WERI-Rb-1 (cell line): ENCODE results near the gene KLF13.

ENCODE experiments used
- DNase-seq: peaks from one replicate; pipeline ENCODE4 v3.0.0-alpha.2; 2020
- H3K27ac ChIP-seq: fragments of 250-450 bp; sonication (Bioruptor Pico); 2 replicates; pipeline ENCODE4 v1.5.1; 2020; ENCODE audit warnings: mild to moderate bottlenecking, moderate library complexity
- H3K27me3 ChIP-seq: fragments of 250-450 bp; sonication (Bioruptor Pico); 2 replicates; pipeline ENCODE4 v1.5.1; 2021; ENCODE audit warnings: mild to moderate bottlenecking, low read depth, moderate library complexity; ENCODE audit not compliant: insufficient read depth, severe bottlenecking
- H3K36me3 ChIP-seq: fragments of 250-450 bp; sonication (Bioruptor Pico); 2 replicates; pipeline ENCODE4 v1.5.1; 2020; ENCODE audit warnings: mild to moderate bottlenecking, moderate library complexity
- H3K4me3 ChIP-seq: 2 replicates; pipeline ENCODE4 v1.5.1; 2011; ENCODE audit warnings: low read depth, mild to moderate bottlenecking, control low read depth, low read length
- H3K9me3 ChIP-seq: fragments of 250-450 bp; sonication (Bioruptor Pico); 2 replicates; pipeline ENCODE4 v1.5.1; 2021; ENCODE audit warnings: mild to moderate bottlenecking, moderate library complexity; ENCODE audit not compliant: severe bottlenecking
- CTCF ChIP-seq: IDR thresholded peaks from 2 replicates; pipeline ENCODE4 v1.5.1; 2011; ENCODE audit warnings: low read depth, mild to moderate bottlenecking, control low read depth, inconsistent platforms, low read length

Gene KLF13

GRCh38 chr15:31317017-31317416 is 9.6 kb upstream of the KLF13 start:
- H3K27me3 ChIP-seq, result no peaks in the 10 kb centered on the region
- H3K27ac ChIP-seq, result peak overlapping the region; percentile 4; the same call in 1 of the 2 replicates
- H3K4me3 ChIP-seq, result no peak overlapping the region
- no peak for TF ChIP-seq CTCF
- DNase-seq, result no peak
- no peaks in the 10 kb centered on the region for H3K36me3 ChIP-seq
- H3K9me3 ChIP-seq, result peaks cover 13% of the 10 kb centered on the region

- no peaks in the 10 kb centered on the region for H3K27me3 ChIP-seq
- no peaks in the 10 kb centered on the region for H3K36me3 ChIP-seq
- no peak overlapping the region for H3K4me3 ChIP-seq
- DNase-seq, result no peak
- H3K9me3 ChIP-seq, result peaks cover 13% of the 10 kb centered on the region
- no peak overlapping the region for H3K27ac ChIP-seq
- no peak for TF ChIP-seq CTCF
Observed at GRCh38 chr15:31317421-31318327, 9.0 kb upstream of the KLF13 start.

- H3K4me3 ChIP-seq, result no peak overlapping the region
- no peak for TF ChIP-seq CTCF
- no peak for DNase-seq
- H3K27me3 ChIP-seq, result no peaks in the 10 kb centered on the region
- H3K36me3 ChIP-seq, result no peaks in the 10 kb centered on the region
- H3K9me3 ChIP-seq, result peaks cover 9% of the 10 kb centered on the region
- H3K27ac ChIP-seq, result no peak overlapping the region
Observed at GRCh38 chr15:31318429-31318828, 8.2 kb upstream of the KLF13 start.

- no peak overlapping the region for H3K27ac ChIP-seq
- TF ChIP-seq CTCF, result no peak
- H3K9me3 ChIP-seq, result peaks cover 5% of the 10 kb centered on the region
- no peak for DNase-seq
- H3K4me3 ChIP-seq, result no peak overlapping the region
- no peaks in the 10 kb centered on the region for H3K36me3 ChIP-seq
- H3K27me3 ChIP-seq, result no peaks in the 10 kb centered on the region
Observed at GRCh38 chr15:31320022-31320421, 6.6 kb upstream of the KLF13 start.

- no peak overlapping the region for H3K27ac ChIP-seq
- H3K4me3 ChIP-seq, result no peak overlapping the region
- no peak for TF ChIP-seq CTCF
- H3K27me3 ChIP-seq, result no peaks in the 10 kb centered on the region
- peaks cover 5% of the 10 kb centered on the region for H3K9me3 ChIP-seq
- no peaks in the 10 kb centered on the region for H3K36me3 ChIP-seq
- no peak for DNase-seq
Observed at GRCh38 chr15:31321418-31321817, 5.2 kb upstream of the KLF13 start.

- H3K4me3 ChIP-seq, result no peak overlapping the region
- H3K27ac ChIP-seq, result no peak overlapping the region
- TF ChIP-seq CTCF, result no peak
- H3K36me3 ChIP-seq, result no peaks in the 10 kb centered on the region
- peaks cover 5% of the 10 kb centered on the region for H3K9me3 ChIP-seq
- DNase-seq, result no peak
- no peaks in the 10 kb centered on the region for H3K27me3 ChIP-seq
Observed at GRCh38 chr15:31322504-31322903, 4.1 kb upstream of the KLF13 start.
